NCI-H345 (cell line): ENCODE measurements around the gene KRT17.
"Not testable (repeated sequence)": the region's sequence is repeated elsewhere in the genome, so short reads cannot be mapped to it uniquely, and the experiment has no call there.

Source experiments
- DNase-seq: peaks from one replicate; lab custom pipeline; 2025; lab: John Stamatoyannopoulos, UW

Gene KRT17

GRCh38 chr17:41653892-41654677 lies 29.7 kb upstream of the KRT17 start:
- no peak for DNase-seq

- DNase-seq, result no peak
These were observed 29.0 kb upstream of the KRT17 start for GRCh38 chr17:41653421-41653820.

- DNase-seq, result no peak
These were observed 28.1 kb upstream of the KRT17 start for GRCh38 chr17:41652461-41652970.

GRCh38 chr17:41651625-41652460 lies 27.5 kb upstream of the KRT17 start:
- DNase-seq, result no peak

GRCh38 chr17:41650794-41651624 lies 26.6 kb upstream of the KRT17 start:
- no peak for DNase-seq

GRCh38 chr17:41649923-41650519 lies 25.6 kb upstream of the KRT17 start:
- DNase-seq, result no peak

GRCh38 chr17:41648411-41649195 lies 24.2 kb upstream of the KRT17 start:
- peak; percentile 85 for DNase-seq

- peak; percentile 83 for DNase-seq
These were observed 23.6 kb upstream of the KRT17 start for GRCh38 chr17:41647940-41648410.

- no peak for DNase-seq
These were observed 22.9 kb upstream of the KRT17 start for GRCh38 chr17:41647038-41647813.

GRCh38 chr17:41642252-41643156 lies 18.1 kb upstream of the KRT17 start:
- no peak for DNase-seq

- DNase-seq, result not testable (repeated sequence)
These were observed 16.2 kb upstream of the KRT17 start for GRCh38 chr17:41640596-41640995.

GRCh38 chr17:41639492-41640473 lies 15.4 kb upstream of the KRT17 start:
- no peak for DNase-seq

GRCh38 chr17:41638941-41639340 lies 14.6 kb upstream of the KRT17 start:
- DNase-seq, result no peak

- DNase-seq, result no peak
These were observed 13.8 kb upstream of the KRT17 start for GRCh38 chr17:41638194-41638593.

- no peak for DNase-seq
These were observed 12.3 kb upstream of the KRT17 start for GRCh38 chr17:41636652-41637051.

GRCh38 chr17:41635121-41636097 lies 11.0 kb upstream of the KRT17 start:
- DNase-seq, result no peak
